HEK293 (cell line): ENCODE data around the gene DNHD1.

Experiments
- CTCF ChIA-PET: fragments of 350-600 bp; formaldehyde crosslinking; extraction: SDS; loops from one replicate; lab custom pipeline; 2021; ENCODE audit warnings: antibody characterized with exemption; lab: Yijun Ruan, JAX
- POLR2A ChIA-PET: fragments of 300-600 bp; formaldehyde crosslinking; extraction: SDS; loops from one replicate; lab custom pipeline; 2020; ENCODE audit warnings: antibody characterized with exemption, inconsistent platforms; lab: Yijun Ruan, JAX
- H3K27ac ChIP-seq: fragments of 200-500 bp; sonication (Bioruptor generic); 2 replicates; pipeline ENCODE4 v1.5.1; 2014; ENCODE audit warnings: low read depth, low read length, control low read depth, inconsistent platforms; ENCODE audit errors: extremely low read depth
- H3K36me3 ChIP-seq, 2 experiments: fragments of 200-500 bp in 1 of 2; sonication (Bioruptor generic) in 1 of 2; 1 replicate in 1 of 2; 2 replicates in 1 of 2; pipeline ENCODE4 v1.5.1; 2014 to 2017; ENCODE audit warnings: inconsistent platforms in 2 of 2, low read length in 2 of 2; ENCODE audit not compliant: control insufficient read depth in 2 of 2, insufficient read depth in 1 of 2
- H3K4me1 ChIP-seq: fragments of 200-500 bp; sonication (Bioruptor generic); 2 replicates; pipeline ENCODE4 v1.5.1; 2014; ENCODE audit warnings: mild to moderate bottlenecking, low read length, inconsistent platforms; ENCODE audit not compliant: control insufficient read depth, insufficient read depth
- H3K4me3 ChIP-seq: 2 replicates; pipeline ENCODE4 v1.5.1; 2011; ENCODE audit warnings: low read depth, mild to moderate bottlenecking, control low read depth, low read length, moderate library complexity
- H3K9me3 ChIP-seq: fragments of 200-500 bp; sonication (Bioruptor generic); 2 replicates; pipeline ENCODE4 v1.5.1; 2014; ENCODE audit warnings: low read depth, low read length, inconsistent platforms; ENCODE audit not compliant: control insufficient read depth, insufficient read depth
- KLF10 ChIP-seq: fragments of 450-650 bp; IDR thresholded peaks from 2 replicates; pipeline ENCODE4 v1.5.1; 2018; ENCODE audit warnings: missing biosample characterization, mild to moderate bottlenecking, missing genetic modification characterization
- KLF9 ChIP-seq: fragments of 450-650 bp; formaldehyde crosslinking; IDR thresholded peaks from 2 replicates; pipeline ENCODE4 v1.5.1; 2016; ENCODE audit warnings: missing biosample characterization, missing genetic modification characterization, low read depth
- PBX3 ChIP-seq: sonication (generic); formaldehyde crosslinking; IDR thresholded peaks from 2 replicates; pipeline ENCODE4 v1.8.1; 2022; ENCODE audit warnings: mild to moderate bottlenecking, moderate library complexity, missing genetic modification reagents
- PRDM1 ChIP-seq: fragments of 450-650 bp; formaldehyde crosslinking; IDR thresholded peaks from 2 replicates; pipeline ENCODE4; 2016; ENCODE audit warnings: missing biosample characterization, missing genetic modification characterization
- SP3 ChIP-seq: fragments of 450-650 bp; formaldehyde crosslinking; IDR thresholded peaks from 2 replicates; pipeline ENCODE4 v1.5.1; 2016; ENCODE audit warnings: missing biosample characterization, missing genetic modification characterization
- TRIM28 ChIP-seq: IDR thresholded peaks from 2 replicates; pipeline ENCODE4 v1.6.1; 2011; ENCODE audit warnings: low read length, control low read depth, borderline replicate concordance
- ZBTB10 ChIP-seq: fragments of 450-650 bp; formaldehyde crosslinking; IDR thresholded peaks from 2 replicates; pipeline ENCODE4 v1.5.1; 2016; ENCODE audit warnings: missing biosample characterization, missing genetic modification characterization
- ZBTB20 ChIP-seq: fragments of 450-650 bp; formaldehyde crosslinking; IDR thresholded peaks from 2 replicates; pipeline ENCODE4 v1.5.1; 2016; ENCODE audit warnings: missing biosample characterization, missing genetic modification characterization
- ZEB2 ChIP-seq: fragments of 450-650 bp; formaldehyde crosslinking; IDR thresholded peaks from 2 replicates; pipeline ENCODE4 v1.5.1; 2016; ENCODE audit warnings: missing biosample characterization, missing genetic modification characterization
- ZNF169 ChIP-seq: fragments of 450-650 bp; formaldehyde crosslinking; IDR thresholded peaks from 2 replicates; pipeline ENCODE4 v1.5.1; 2016; ENCODE audit warnings: missing biosample characterization, missing genetic modification characterization
- ZNF214 ChIP-seq: fragments of 450-650 bp; formaldehyde crosslinking; IDR thresholded peaks from 2 replicates; pipeline ENCODE4 v1.5.1; 2017; ENCODE audit warnings: missing biosample characterization, mild to moderate bottlenecking, missing genetic modification characterization, borderline replicate concordance
- ZNF24 ChIP-seq: fragments of 450-650 bp; formaldehyde crosslinking; IDR thresholded peaks from 2 replicates; pipeline ENCODE4 v1.5.1; 2016; ENCODE audit warnings: missing biosample characterization, missing genetic modification characterization
- ZNF391 ChIP-seq: fragments of 450-650 bp; formaldehyde crosslinking; IDR thresholded peaks from 2 replicates; pipeline ENCODE4 v1.5.1; 2016; ENCODE audit warnings: low read depth, missing biosample characterization, missing genetic modification characterization, borderline replicate concordance
- ZNF544 ChIP-seq: fragments of 450-650 bp; formaldehyde crosslinking; IDR thresholded peaks from 2 replicates; pipeline ENCODE4 v1.5.0; 2017; ENCODE audit warnings: missing biosample characterization, missing genetic modification characterization
- ZNF561 ChIP-seq: fragments of 450-650 bp; IDR thresholded peaks from 2 replicates; pipeline ENCODE4 v1.5.1; 2018; ENCODE audit warnings: missing biosample characterization, missing genetic modification characterization, borderline replicate concordance
- ZNF610 ChIP-seq: fragments of 450-650 bp; formaldehyde crosslinking; IDR thresholded peaks from 2 replicates; pipeline ENCODE4 v1.5.1; 2016; ENCODE audit warnings: missing biosample characterization, missing genetic modification characterization, borderline replicate concordance
- ZNF621 ChIP-seq: fragments of 450-650 bp; formaldehyde crosslinking; IDR thresholded peaks from 2 replicates; pipeline ENCODE4 v1.5.1; 2017; ENCODE audit warnings: missing biosample characterization, missing genetic modification characterization
- ZNF626 ChIP-seq: fragments of 450-650 bp; sonication (Bioruptor Pico); formaldehyde crosslinking; IDR thresholded peaks from 2 replicates; pipeline ENCODE4 v1.5.1; 2018; ENCODE audit warnings: missing biosample characterization, missing genetic modification characterization, inconsistent platforms
- ZNF629 ChIP-seq: fragments of 450-650 bp; formaldehyde crosslinking; IDR thresholded peaks from 2 replicates; pipeline ENCODE4 v1.5.1; 2017; ENCODE audit warnings: missing biosample characterization, missing genetic modification characterization
- ZSCAN30 ChIP-seq: fragments of 450-650 bp; IDR thresholded peaks from 2 replicates; pipeline ENCODE4 v1.5.1; 2018; ENCODE audit warnings: missing biosample characterization, mild to moderate bottlenecking, missing genetic modification characterization, moderate library complexity
- TF ChIP-seq, protein P1 (sequence below): fragments of 450-650 bp; formaldehyde crosslinking; IDR thresholded peaks from 2 replicates; pipeline ENCODE4 v1.5.1; 2016; ENCODE audit warnings: missing biosample characterization, missing genetic modification characterization
- TF ChIP-seq, protein P2 (sequence below): fragments of 450-650 bp; formaldehyde crosslinking; IDR thresholded peaks from 2 replicates; pipeline ENCODE4 v1.5.1; 2017; ENCODE audit warnings: missing biosample characterization, missing genetic modification characterization
- TF ChIP-seq, protein P3 (sequence below): fragments of 450-650 bp; formaldehyde crosslinking; optimal IDR thresholded peaks from 2 replicates; pipeline ENCODE3; 2016; ENCODE audit warnings: missing biosample characterization, mild to moderate bottlenecking, missing genetic modification characterization
- TF ChIP-seq, protein P4 (sequence below): fragments of 450-650 bp; formaldehyde crosslinking; IDR thresholded peaks from 2 replicates; pipeline ENCODE4 v1.5.1; 2016; ENCODE audit warnings: missing biosample characterization, missing genetic modification characterization
- TF ChIP-seq, protein P5 (sequence below): fragments of 450-650 bp; formaldehyde crosslinking; IDR thresholded peaks from 2 replicates; pipeline ENCODE4 v1.5.1; 2016; ENCODE audit warnings: missing biosample characterization, missing genetic modification characterization, low read depth

The DNHD1 gene

GRCh38 chr11:6612213-6613041 is 115.3 kb downstream of the DNHD1 start, which contains the start of gene TAF10:
Gene TAF10 (minus strand): TSS chr11:6612216. CDS start chr11:6612189, 27 bp downstream.
- no peaks in the 10 kb centered on the region for H3K4me1 ChIP-seq
- no peaks in the 10 kb centered on the region for H3K9me3 ChIP-seq
- POLR2A ChIA-PET: interaction anchor here (0.5 to 3.7 kb wide), 15 partner anchors 9 to 137 kb away, joined by 3 to 20 read pairs (median 4); partner anchors contain the start of genes DCHS1, ILK, MRPL17 and RRP8
- H3K36me3 ChIP-seq: peaks cover 0 to 79% of the 10 kb centered on the region in 2 experiments; a peak in 1 of 3 replicates
- H3K27ac ChIP-seq: peak within 1 kb of the TSS; percentile 70
- H3K4me3 ChIP-seq: peak within 1 kb of the TSS; percentile 83
- CTCF ChIA-PET: interaction anchor here (0.5 to 2.0 kb wide), 9 partner anchors 8 to 850 kb away, joined by 3 to 10 read pairs (median 4); partner anchors contain the start of gene MRPL17
- peak; percentile 68 for TF ChIP-seq SP3
- TF ChIP-seq ZNF391: peak; percentile 73; the same call in 1 of the 2 replicates
- TF ChIP-seq PRDM1 (tag by site-specific recombination): no peak
- 0 out of 2 replicates have a peak, but pooled peaks have one; percentile 37 for TF ChIP-seq ZNF24 (tag by site-specific recombination)
- TF ChIP-seq ZNF544: no peak
- TF ChIP-seq ZNF169: no peak
- peak; percentile 47; the same call in 1 of the 2 replicates for TF ChIP-seq TRIM28
- TF ChIP-seq KLF9 (tag by site-specific recombination): peak; percentile 36
- TF ChIP-seq, protein P1, sequence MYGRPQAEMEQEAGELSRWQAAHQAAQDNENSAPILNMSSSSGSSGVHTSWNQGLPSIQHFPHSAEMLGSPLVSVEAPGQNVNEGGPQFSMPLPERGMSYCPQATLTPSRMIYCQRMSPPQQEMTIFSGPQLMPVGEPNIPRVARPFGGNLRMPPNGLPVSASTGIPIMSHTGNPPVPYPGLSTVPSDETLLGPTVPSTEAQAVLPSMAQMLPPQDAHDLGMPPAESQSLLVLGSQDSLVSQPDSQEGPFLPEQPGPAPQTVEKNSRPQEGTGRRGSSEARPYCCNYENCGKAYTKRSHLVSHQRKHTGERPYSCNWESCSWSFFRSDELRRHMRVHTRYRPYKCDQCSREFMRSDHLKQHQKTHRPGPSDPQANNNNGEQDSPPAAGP (tag by site-specific recombination): peak; percentile 35; the same call in 1 of the 2 replicates
- TF ChIP-seq ZNF629 (tag by site-specific recombination): peak; percentile 97
- TF ChIP-seq KLF10 (tag by site-specific recombination): peak; percentile 43; the same call in 1 of the 2 replicates
- peak; percentile 81 for TF ChIP-seq PBX3 (CRISPR knock-in tag)
- no peak for TF ChIP-seq ZNF214
- no peak for TF ChIP-seq ZNF561 (tag by site-specific recombination)
- TF ChIP-seq, protein P2, sequence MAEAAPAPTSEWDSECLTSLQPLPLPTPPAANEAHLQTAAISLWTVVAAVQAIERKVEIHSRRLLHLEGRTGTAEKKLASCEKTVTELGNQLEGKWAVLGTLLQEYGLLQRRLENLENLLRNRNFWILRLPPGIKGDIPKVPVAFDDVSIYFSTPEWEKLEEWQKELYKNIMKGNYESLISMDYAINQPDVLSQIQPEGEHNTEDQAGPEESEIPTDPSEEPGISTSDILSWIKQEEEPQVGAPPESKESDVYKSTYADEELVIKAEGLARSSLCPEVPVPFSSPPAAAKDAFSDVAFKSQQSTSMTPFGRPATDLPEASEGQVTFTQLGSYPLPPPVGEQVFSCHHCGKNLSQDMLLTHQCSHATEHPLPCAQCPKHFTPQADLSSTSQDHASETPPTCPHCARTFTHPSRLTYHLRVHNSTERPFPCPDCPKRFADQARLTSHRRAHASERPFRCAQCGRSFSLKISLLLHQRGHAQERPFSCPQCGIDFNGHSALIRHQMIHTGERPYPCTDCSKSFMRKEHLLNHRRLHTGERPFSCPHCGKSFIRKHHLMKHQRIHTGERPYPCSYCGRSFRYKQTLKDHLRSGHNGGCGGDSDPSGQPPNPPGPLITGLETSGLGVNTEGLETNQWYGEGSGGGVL: peak; percentile 20; the same call in 1 of the 2 replicates
- no peak for TF ChIP-seq ZNF621
- TF ChIP-seq ZNF610: peak; percentile 68
- peak; percentile 69 for TF ChIP-seq ZEB2 (tag by site-specific recombination)
- TF ChIP-seq, protein P3, sequence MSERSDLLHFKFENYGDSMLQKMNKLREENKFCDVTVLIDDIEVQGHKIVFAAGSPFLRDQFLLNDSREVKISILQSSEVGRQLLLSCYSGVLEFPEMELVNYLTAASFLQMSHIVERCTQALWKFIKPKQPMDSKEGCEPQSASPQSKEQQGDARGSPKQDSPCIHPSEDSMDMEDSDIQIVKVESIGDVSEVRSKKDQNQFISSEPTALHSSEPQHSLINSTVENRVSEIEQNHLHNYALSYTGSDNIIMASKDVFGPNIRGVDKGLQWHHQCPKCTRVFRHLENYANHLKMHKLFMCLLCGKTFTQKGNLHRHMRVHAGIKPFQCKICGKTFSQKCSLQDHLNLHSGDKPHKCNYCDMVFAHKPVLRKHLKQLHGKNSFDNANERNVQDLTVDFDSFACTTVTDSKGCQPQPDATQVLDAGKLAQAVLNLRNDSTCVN (tag by site-specific recombination): peak; percentile 72
- TF ChIP-seq ZSCAN30 (tag by site-specific recombination): 0 out of 2 replicates have a peak, but pooled peaks have one; percentile 18
- TF ChIP-seq ZBTB20 (tag by site-specific recombination): peak; percentile 76; the same call in 1 of the 2 replicates
- TF ChIP-seq, protein P4, sequence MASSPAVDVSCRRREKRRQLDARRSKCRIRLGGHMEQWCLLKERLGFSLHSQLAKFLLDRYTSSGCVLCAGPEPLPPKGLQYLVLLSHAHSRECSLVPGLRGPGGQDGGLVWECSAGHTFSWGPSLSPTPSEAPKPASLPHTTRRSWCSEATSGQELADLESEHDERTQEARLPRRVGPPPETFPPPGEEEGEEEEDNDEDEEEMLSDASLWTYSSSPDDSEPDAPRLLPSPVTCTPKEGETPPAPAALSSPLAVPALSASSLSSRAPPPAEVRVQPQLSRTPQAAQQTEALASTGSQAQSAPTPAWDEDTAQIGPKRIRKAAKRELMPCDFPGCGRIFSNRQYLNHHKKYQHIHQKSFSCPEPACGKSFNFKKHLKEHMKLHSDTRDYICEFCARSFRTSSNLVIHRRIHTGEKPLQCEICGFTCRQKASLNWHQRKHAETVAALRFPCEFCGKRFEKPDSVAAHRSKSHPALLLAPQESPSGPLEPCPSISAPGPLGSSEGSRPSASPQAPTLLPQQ (tag by site-specific recombination): 0 out of 2 replicates have a peak, but pooled peaks have one; percentile 63
- TF ChIP-seq, protein P5, sequence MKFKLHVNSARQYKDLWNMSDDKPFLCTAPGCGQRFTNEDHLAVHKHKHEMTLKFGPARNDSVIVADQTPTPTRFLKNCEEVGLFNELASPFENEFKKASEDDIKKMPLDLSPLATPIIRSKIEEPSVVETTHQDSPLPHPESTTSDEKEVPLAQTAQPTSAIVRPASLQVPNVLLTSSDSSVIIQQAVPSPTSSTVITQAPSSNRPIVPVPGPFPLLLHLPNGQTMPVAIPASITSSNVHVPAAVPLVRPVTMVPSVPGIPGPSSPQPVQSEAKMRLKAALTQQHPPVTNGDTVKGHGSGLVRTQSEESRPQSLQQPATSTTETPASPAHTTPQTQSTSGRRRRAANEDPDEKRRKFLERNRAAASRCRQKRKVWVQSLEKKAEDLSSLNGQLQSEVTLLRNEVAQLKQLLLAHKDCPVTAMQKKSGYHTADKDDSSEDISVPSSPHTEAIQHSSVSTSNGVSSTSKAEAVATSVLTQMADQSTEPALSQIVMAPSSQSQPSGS (tag by site-specific recombination): peak; percentile 95
- no peak for TF ChIP-seq ZNF626 (tag by site-specific recombination)
- no peak for TF ChIP-seq ZBTB10 (tag by site-specific recombination)
